NCI-H69 (cell line): ENCODE results near the gene RFNG.

Experiments
- DNase-seq: peaks from one replicate; lab custom pipeline; 2025; lab: John Stamatoyannopoulos, UW

The RFNG gene

DNA sequence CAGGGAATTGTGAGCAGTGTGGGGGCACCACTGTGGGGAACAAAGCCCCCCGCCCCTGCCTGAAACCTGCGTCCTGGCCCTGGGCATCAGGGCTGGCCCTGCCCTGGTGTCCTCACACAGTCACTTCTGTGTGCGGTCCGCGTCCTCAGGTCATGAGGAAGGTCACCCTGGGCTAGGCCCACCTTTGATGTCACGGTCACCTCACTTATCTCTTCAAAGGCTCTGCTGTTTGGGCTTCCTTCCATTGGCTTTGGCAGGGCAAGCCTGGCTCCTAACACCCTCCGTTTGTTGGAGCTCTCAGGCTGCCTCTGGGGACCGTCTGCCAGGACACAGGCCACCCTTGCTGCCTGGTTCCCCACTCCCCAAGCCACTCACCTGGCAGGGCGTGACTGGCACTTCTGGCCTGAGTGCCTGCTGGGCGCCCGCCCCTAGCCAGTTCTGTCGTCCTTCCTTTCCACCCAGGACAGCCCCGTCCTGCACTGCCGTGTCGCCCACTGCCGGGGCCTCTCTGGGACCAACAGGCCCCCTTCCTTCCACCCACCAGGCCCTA, 37.8 kb downstream of the RFNG start:
- DNase-seq, result no peak

DNA sequence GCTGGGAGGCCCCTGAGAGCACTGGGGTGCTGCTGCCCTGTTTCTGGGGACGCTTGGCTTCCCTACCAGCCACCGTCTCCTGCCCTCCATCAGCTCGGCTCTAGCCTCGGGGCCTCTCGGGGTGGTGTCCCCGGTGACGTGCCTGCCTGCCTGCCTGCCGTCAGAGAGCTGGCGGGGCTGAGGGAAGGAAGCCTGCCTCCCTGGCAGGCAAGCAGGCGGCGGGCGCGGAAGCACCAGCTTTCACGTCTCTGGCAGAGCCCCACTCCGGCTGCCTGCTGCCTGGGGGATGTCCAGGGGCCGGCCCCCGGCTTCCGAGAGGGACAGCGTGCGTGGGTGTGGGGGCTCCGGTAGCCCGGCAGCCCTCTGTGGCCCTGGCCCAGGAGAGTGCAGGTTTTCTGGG, 38.3 kb downstream of the RFNG start:
- DNase-seq, result no peak

DNA sequence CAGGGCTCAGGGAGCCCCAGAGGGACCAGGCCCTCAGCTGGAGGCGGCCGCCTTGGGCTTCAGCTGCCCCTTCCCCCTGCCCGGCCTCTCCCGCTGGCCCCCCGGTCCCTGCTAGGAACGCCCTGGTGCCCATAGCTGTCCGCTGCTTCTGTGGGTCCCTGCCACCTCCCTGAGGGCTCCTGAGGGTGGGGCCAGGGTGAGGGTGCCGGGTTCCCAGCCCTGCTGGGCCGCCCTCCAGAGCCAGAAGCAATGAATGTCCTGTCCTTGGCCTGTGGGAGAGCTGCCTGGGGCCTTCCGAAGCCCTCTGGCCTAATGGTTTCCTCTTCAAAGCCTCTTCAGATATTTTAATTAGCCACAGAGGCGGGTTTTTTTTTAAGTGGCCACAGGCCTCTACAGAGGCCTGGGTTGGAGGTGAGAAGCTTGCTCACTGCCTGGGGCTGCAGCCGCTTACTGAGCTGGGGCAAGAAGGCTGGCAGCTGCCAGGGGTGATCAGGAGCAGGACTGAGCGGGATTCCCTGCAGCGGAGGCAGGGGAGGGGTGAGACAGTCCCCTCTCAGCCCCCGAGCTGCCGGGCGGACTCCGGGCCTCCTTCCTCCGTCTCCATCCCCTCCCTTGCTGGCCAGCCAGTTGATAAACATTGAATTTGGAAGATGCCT, 38.8 kb downstream of the RFNG start:
- no peak for DNase-seq

DNA sequence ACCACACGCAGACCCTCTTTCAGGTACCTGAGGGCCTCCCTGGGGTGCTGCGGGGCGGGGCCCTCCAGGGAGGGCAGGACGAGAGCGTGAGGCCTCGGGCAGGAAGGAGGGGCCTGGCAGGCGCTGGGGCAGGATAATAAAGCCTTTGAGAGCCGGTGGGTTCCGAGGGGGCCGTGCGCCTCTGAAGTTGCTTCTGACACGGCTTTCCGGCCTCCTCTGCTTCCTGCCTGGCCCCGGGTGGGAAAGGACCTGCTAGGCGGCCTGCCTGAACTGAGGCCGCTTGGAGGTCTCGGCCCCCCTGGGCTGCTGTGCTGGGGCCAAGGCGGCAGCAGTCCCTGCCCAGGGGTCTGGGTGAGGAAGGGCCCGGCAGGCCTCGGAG, 39.4 kb downstream of the RFNG start:
- no peak for DNase-seq

DNA sequence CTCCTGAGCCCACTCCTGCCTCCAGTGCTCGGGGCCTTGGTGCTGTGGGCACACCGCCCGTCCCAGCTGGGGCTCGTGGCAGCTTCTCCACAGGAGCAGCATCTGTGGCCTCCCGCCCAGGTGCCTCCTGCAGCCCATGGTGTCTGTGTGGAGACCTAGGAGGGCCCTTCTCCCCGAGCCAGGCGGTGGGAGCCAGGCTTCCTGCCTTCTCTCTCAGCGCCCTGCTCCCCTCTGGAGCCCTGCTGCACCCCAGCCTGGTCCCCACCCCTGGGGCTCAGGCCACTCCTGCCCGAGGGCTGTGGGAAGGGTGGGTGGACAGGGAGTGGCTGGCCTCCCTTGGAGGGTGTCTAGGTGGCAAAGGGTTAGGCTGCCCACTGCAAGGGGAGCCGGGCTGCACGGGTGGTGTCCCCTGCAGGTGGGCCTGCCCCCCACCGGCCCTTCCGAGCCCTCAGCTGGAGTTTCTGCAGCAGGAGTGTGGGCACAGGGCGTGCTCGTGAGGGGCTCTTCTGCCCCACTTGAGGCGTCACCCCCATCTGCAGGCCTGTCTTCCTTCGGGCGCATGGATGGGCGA, 39.9 kb downstream of the RFNG start:
- no peak for DNase-seq

DNA sequence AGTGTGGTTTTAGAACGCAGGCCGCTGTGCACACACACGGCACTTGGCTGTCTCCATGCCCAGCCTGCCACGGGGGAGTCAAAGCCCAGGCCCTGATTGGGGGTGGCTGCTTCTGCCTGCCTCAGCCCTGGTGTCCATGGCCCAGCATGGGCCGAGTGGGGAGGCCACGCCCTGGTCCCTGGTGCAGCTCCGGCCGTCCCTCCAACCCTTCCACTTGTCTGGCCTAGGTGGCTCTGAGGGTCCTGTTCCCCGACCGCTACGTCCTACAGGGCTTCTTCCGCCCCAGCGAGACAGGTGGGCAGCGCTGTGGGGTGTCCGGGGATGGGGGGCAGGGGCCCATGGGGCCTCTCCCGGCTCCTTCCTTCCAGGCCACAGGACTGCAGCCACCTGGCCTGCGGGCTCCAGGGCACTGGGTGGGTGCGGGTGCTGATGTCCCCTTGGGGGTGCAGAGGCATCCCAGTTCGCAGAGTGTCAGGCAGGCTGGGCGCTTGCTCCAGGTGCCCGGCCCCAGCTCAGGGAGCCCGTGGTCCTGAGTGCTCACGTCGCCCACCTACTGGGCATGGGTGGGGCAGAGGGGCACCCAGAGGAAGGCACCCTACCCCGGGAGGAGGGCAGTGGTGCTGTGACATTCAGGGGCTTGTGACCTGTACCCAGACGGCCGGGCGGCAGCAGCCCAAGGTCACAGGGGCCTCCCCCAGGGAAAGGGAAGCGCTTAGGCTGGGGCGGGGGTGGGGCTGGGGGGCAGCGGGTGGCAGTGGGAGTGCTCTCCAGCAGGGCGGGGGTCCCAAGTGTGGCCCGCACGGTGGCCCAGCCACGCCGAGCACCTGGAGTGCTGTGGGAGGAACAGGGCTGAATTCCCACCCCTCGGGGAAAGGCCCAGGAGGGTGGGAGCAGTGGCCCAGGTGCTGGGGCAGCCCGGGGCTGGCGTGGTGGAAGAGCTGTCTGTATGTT, 40.8 kb downstream of the RFNG start:
- no peak for DNase-seq

DNA sequence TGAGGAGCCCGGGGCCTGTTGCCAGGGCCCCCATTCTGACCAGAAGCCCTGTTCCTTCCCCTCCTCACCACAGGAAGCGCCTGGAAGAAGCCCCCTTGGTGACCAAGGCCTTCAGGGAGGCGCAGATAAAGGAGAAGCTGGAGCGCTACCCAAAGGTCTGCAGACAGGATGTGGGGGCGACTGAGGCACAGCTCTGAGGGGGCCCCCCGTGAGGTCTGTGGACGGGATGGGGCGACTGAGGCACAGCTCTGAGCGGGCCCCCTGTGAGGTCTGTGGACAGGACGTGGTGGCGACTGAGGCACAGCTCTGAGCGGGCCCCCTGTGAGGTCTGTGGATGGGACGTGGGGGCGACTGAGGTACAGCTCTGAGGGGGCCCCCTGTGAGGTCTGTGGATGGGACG, 42.2 kb downstream of the RFNG start:
- DNase-seq, result no peak

DNA sequence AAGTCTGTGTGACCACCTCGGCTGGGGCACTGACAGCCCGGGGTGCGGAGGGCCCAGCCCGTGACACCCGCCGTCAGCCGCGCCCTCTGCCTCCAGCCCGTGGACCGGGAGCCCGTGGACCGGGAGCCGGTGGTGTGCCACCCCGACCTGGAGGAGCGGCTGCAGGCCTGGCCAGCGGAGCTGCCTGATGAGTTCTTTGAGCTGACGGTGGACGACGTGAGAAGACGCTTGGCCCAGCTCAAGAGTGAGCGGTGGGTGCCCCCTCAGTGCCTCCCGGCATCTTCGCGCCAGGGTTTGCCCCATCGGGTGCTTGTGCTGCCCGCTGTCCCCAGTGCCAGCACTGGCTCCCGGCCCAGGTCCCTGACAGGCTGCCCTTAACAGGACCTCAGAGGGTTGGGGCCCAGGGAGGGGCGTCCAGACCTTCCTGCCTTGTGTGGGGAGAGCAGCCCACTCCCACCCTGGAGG, 42.6 kb downstream of the RFNG start:
- no peak for DNase-seq

DNA sequence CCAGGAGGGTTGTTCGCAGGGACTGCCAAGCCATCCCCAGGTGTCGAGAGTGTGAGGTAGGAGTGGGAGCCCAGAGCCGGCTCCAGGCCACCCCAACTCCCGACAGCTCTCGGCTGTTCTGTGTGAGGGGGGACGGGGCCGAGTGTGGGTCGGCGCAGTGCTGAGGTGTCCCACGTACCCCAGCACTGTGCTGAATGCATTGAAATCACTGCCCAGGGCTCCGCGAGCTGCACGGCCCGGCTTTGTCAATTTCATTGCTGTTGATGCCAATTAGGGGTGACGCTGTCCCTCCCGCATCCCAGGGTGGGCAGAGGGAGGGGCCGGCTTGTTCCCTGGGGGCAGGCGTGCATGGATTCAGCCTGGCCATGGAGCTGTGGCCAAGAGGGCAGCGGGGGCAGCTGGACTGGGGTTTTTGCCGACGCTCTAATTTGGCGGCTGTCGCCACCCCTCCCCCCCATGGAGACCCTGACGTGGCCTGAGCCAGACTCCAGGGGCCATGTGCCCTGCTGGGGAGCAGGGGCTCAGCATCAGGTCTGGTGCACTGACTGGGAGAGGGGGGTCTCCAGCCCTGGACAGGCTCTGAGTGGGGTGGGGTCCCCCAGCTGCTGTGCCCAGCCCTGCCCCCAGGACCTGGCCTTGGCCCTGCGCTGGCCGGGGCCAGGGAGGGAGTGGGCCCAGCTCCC, 43.2 kb downstream of the RFNG start:
- DNase-seq, result no peak

DNA sequence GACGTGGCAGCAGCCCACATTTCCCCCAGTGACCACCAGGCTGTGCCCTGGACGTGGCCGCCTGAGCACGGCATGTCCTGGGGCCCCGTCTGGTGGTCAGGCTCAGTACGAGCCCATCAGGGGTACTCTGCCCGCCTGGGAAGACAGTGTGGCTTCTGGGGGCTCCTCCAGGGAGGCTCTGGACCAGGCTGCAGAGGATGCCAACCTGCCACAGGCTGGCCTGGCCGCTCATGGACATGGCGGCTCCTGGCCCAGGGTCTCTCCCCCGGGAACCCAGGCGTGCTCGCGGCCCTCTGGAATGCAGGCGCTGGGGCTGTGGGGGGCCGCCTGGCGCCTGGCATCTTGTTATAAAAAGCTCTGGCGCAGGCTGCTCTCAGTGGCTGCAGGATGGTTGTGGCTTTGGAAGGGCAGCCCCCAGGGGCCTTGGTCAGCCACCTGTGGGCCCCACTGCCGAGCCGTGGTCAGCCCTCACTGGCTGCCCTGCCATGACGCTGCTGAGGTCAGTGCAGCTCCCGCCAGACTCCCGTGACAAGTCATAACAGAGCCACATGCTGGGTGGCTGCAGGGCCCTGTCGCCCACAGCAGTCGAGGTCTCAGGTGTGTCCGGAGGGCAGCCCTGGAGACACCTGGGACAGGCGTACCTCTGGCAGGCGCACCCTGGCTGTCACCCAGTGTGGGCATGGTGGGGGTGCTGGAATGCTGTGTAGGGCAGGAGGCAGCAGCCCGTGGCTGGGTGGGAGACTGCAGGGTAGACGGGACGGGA, 43.9 kb downstream of the RFNG start:
- no peak for DNase-seq

DNA sequence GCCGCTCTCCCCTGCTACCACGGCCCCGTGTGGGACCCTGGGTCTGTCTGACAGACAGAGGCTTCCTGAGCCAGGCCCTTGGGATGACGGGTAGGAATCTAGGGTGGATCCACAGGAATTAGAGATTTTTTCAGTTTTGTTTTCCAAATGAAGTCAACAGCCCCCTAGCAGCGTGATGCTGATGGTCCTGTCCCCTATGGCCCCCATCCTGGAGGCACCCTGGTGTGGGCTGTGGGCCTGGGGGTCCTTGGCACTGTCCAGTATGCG, 44.5 kb downstream of the RFNG start:
- DNase-seq, result no peak

DNA sequence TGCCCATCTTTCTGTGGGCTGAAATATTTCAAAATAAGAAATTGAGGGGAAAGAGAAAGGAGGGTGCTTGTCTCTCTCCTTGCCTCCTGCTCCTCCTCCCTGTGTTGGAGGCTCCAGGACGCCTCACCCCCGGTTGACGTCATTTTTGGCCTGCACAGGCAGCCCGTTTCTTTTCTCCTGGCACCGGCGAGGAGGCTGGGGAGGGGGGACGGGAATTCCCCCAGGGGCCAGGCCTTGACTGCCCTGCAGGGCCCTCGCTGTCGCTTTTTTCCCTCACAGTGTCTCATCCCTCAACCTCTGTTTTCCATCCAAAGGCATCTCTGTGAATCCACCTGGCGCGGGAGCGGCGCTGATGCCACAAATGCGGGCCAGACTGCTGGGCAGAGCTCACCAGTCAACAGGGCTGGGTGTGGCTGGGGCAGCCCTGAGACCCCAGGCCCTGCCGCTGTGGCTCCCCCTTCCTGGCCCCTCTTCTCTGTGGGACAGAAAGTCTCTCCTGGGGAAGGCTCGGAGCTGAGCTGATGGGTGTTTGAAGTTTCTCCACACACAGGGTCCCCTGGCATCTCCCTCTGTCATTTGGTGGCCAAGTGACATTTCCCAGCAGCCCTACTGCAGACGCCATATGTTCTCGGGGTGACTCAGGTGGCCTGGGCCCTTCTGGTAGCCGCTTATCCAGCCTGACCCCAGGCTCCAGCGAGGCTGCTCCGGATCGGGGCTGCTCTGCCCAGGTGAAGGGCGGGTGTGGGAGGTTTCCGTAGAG, 45.0 kb downstream of the RFNG start:
- DNase-seq, result no peak

DNA sequence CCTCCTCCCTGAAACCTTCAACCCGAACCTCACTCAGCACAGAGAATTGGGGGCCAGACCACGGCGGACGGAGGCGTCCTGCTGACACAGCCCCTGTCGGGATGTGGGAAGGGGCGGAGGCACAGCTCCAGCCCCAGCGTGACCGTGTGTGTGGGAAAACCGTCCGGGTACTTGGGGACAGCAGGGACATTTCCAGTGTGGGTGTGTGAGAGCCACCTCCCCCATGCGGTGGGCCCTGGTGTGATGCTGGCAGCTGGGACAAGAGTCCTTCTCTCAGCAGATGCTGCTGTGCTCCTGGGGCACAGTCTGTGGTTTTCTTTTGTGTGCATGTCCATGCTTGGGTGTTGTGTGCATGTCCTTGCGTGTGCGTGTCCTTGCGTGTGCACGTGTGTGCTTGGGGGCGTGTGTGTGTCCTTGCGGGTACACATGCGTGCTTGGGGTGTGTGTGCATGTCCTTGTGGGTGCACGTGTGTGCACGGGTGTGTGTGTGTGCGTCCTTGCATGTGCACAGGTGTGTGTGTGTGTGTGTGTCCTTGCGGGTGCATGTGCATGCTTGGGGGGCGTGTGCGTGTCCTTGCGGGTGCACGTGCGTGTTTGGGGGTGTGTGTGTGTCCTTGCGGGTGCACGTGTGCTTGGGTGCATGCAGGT, 45.8 kb downstream of the RFNG start:
- DNase-seq, result no peak

DNA sequence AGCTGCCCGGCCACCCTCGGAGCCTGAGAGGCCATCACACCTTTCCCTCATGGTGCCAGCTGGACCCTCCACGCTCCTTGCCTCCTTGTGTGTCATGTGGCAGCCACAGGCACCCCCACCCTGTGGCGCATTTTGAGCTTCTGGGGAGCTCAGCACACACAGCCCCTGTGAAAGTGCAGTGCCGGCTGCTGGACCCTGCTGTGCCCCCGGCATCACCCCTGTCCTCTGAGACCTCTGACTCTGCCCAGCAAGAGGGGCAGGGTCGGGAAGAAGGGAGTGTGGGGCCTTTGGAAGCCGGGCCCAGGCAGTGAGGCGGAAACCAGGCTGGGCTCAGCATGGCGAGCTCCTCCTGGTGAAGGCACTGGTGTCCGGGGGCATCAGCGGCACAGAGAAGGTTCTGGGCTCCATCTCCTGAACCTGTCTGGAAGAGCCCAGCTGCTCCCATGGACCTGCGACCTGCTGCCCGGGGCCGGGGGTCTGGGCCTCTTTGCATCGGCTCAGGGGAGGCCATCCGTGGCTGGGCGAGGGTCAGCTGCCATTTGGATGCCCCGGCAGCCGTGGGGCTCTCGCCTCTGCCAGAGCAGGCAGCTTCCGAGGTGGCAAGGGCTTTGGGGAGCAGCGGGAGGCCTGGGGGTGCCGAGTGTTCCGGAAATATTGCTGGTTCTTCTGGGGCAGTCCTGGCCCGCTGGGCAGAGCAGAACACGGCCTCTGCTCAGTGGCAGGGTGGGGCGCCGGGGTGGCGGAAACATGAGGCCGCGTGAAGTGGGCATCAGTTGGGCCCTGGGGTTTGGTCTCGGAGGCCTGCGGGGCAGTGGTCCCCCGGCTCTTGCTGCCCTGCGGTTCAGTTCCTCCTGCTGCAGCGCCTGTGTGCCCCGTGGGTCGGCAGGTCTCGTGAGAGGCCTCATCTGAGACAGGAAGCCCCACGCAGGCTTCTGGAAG, 46.8 kb downstream of the RFNG start:
- DNase-seq, result no peak

DNA sequence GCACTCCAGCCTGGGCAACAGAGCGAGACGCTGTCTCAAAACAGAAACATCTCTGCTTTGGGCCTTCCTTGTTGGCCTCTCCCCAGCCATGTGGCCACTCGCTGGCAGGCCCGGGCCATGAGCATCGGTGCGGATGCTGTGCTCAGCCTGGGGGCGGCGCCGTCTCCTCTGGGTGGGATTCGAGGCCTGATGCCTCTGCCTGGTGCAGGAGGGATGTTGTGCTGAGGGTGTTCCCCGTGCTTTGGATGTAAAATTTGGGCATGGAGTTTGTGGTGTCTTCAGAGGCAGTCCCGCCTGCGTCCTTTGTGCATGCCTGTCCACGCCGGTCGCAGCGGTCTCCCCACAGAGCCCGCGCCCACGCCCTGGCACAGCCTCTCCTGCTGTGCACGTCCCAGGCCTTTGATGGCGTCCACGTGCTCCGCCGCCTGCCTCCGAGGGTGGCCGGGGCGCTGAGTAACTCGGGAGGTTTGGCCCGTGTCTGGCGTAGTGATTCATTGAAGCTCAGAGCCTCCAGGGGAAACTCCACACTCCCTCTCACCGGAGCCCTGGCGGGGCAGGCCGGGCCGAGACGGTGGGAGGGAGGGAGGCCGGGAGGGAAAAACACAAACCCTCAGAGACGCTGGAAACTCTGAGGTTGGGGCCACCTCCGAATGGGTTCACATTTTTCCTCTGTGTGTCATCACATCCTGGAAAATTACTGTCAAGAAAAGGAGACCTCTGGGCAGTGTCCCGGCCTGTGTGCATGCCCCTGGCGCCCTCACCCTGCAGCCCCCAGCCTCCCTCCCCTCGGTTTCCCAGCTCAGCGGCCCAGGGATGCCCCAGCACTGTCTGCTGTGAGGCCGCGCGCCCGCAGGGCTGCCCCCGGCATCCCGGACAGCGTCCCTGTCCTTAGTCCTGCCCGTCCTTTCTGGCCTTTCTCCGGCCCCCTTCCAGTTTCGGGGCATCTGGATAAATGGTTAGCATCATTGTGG, 47.9 kb downstream of the RFNG start:
- no peak for DNase-seq

DNA sequence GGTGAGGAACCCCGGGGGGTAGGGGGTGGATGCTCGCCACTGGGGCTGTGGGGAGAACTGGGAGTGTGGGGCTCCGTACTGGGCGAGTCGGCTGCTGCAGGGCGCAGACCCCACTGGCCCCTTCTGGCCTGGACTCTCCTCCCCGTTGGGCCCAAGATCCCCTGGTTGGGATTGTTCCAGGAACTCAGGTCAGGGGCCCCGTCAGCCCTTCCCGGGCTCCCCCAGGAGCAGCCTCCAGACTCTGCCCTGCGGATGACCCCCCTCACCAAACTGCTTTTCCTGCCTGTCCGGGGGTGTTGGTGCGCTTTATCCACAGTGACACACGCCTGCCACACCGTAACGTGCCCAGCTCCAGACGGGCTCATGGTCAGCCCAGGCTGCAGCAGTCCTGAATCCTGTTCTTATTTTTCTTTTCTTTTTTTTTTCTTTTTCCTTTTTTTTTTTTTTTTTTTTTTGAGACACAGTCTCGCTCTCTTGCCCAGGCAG, 50.0 kb downstream of the RFNG start:
- DNase-seq, result no peak

DNA sequence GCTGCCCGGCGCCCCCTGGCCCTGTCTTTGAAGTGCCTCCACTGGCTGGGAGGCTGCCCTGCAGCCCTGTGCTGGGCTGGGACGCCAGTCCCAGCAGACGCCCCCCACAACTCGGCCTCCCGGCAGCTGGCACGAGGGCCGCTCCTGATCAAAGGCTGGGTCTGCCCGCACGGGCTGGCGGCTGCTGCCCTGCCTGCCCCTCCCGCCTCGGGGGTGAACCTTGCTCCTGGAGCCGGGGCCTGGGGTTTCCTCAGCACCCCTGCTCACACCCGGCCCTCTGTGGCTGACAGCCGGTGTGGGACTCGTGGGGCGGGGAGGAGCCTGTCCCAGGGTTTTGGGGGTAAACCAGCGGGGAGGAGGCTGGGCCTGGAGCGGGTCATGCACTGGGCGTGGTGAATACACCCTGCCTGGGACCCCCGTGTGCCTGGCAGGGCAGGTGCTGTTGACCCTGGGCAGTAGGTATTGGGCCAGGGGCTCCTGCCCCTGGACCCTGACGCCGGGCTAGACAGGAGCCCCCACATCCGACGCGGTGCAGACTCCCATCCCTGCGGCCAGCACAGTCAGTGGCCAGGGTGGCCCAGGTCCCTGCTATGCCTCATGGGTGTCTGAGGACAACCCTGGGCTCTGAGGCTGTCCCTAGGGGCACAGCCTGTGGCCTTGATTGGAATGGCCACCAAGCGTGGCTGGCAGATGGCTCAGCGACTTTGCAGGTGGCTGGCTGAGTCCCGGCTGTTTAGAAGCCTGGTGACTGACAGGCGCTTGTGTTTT, 50.6 kb downstream of the RFNG start:
- no peak for DNase-seq
